HG03039 (cell line): ENCODE measurements around the gene DDX6.
"Not testable (repeated sequence)": the region's sequence is repeated elsewhere in the genome, so short reads cannot be mapped to it uniquely, and the experiment has no call there.

Experiments used
- ATAC-seq: cut with Tn5 transposase; IDR thresholded peaks from one replicate; pipeline ENCODE4 v1.9.1; 2021; ENCODE audit warnings: mild to moderate bottlenecking, moderate library complexity; ENCODE audit not compliant: unreplicated experiment

DDX6 gene, protein sequence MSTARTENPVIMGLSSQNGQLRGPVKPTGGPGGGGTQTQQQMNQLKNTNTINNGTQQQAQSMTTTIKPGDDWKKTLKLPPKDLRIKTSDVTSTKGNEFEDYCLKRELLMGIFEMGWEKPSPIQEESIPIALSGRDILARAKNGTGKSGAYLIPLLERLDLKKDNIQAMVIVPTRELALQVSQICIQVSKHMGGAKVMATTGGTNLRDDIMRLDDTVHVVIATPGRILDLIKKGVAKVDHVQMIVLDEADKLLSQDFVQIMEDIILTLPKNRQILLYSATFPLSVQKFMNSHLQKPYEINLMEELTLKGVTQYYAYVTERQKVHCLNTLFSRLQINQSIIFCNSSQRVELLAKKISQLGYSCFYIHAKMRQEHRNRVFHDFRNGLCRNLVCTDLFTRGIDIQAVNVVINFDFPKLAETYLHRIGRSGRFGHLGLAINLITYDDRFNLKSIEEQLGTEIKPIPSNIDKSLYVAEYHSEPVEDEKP

GRCh38 chr11:118791111-118791960 is at the start of gene DDX6:
DDX6 (minus strand) TSS chr11:118791164; CDS start chr11:118786251, 4,913 bp downstream.
- ATAC-seq: peak; percentile 49

DNA sequence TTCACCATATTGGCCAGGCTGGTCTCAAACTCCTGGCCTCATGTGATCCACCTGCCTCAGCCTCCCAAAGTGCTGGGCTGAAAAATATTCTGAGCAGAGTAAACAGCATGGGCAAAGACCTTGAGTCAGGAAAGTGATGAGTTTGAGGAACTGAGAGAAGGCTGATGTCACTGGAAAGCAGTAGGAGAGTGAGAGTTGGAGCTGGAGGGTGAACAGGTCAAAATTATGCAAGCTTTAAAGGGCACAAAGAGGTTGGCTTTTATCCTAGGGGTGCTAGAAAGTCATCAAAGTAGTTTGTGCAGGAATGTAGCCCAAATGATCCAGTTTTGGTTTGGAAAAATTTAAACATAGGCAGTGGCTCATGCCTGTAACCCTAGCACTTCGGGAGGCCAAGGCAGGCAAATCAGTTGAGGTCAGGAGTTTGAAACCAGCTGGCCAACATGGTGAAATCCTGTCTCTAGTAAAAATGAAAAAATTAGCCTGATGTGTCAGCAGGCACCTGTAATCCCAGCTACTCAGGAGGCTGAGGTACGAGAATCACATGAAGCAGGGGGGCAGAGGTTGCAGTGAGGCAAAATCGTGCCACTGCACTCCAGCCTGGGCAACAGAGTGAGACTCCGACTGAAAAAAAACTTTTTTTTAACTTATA is 48.1 kb upstream of the DDX6 start:
- ATAC-seq: peak; percentile 57

DNA sequence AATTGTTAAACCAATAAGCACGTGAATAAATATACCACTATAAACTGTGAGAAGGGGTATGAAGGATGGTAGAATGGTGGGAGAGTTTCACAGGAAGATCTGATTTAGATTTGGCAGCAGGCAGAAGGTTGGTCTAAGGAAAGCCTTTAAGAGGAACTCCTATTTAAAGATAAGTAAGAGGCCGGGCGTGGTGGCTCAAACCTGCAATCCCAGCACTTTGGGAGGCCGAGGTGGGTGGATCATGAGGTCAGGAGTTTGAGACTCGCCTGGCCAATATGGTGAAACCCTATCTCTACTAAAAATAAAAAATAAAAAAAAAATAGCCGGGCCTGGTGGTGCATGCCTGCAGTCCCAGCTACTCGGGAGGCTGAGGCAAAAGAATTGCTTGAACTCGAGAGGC is 46.9 kb upstream of the DDX6 start:
- no peak for ATAC-seq

DNA sequence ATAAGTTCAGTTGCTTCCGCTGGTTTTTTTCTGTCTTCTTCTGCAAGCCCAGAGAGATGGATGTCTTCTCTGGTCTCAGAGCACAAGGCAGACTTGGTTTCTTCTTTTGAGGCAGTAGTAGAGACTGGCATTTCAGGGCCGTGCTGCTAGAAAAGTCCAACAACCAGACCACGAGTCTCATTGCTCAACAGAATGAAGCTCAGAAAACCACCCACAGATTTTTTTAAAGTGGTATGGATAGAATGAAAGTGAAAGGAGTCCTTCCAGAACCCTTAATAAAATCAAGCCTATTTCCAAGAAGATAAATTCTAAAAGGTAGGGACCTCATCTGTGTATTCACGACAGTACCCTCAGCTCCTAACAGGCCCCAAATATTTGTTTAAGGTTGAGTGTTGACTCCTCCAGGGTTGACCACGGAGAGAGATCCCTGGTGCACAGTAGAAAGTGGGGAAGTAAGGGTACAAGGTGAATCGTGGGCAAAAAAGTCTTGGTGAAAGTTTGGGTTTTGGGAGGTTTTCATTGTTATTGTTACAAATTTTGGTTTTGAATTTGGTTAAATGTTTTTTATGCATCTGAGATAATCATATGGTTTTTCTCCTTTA is 43.6 kb upstream of the DDX6 start:
- ATAC-seq: no peak

- no peak for ATAC-seq
Measured at GRCh38 chr11:118827118-118827517, 36.2 kb upstream of the DDX6 start.

GRCh38 chr11:118822936-118823510 is 32.1 kb upstream of the DDX6 start:
- not testable (repeated sequence) for ATAC-seq

- ATAC-seq: peak; percentile 81
Measured at GRCh38 chr11:118820412-118821357, 29.7 kb upstream of the DDX6 start.

GRCh38 chr11:118820025-118820379 is 29.0 kb upstream of the DDX6 start:
- ATAC-seq: not testable (repeated sequence)

DNA sequence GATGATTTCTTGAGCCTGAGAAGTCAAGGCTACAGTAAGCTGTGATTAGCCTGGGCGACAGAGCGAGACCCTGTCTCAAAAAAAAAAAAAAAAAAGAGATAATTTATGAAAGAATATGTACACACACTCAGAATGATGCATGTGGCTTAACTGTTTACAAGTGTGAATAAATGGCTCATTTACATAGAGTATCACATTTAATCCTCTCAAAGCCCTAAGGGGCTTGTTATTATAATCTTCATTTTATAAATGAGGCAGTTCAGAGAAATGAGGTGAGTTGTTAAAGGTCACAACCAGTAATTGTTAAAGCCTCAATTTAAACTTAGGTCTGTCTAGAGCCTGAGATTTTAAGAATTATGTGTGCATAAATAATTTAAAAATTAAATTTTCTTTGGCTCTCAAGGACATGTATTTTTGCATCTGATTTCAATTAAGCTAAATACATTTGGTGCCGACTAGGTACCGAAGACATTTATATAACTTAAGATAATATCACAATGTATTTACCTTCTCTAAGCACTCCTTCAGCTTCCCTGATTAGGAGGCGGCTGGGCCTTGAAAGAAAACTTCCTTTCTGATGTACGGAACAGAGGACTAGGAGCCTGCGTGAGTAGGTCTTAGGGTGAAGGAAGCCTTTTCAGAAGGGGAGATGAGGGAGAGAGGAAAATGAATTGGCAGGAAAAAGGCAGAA is 28.5 kb upstream of the DDX6 start:
- ATAC-seq: no peak

DNA sequence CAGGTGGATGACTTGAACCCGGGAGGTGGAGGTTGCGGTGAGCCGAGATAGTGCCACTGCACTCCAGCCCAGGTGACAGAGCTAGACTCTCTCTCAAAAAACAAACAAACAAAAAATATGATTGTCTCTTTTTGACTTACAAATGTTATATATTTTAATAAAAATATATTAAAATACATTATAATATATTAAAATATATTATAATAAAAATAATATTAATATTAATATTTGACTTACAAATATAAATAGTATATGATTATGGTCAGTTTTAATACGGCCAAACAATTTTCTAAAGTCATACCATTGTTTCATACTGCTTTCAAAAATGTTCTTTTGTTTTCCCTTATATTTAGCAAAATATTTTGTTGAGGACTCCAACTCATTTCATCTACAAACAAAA is 27.2 kb upstream of the DDX6 start:
- ATAC-seq: no peak

- ATAC-seq: no peak
Measured at GRCh38 chr11:118813551-118813950, 22.6 kb upstream of the DDX6 start.

DNA sequence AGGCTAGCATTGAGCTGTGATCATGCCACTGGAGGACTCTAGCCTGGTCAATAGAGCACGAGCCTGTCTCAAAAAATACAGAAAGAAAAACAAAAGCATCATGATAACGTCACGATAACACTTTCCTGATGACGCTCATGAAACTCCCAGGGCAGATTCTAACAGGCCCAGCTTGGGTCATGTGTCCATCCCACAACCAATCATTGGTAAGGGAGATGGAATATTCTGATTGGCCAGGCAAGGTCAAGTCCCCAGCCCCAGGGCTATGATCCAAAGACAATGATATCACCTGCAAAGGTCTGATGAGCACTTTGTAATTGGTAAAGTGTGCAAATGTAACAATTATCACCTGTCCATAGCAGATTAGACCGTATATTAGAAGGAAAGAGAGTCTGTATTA is 21.5 kb upstream of the DDX6 start:
- ATAC-seq: no peak

DNA sequence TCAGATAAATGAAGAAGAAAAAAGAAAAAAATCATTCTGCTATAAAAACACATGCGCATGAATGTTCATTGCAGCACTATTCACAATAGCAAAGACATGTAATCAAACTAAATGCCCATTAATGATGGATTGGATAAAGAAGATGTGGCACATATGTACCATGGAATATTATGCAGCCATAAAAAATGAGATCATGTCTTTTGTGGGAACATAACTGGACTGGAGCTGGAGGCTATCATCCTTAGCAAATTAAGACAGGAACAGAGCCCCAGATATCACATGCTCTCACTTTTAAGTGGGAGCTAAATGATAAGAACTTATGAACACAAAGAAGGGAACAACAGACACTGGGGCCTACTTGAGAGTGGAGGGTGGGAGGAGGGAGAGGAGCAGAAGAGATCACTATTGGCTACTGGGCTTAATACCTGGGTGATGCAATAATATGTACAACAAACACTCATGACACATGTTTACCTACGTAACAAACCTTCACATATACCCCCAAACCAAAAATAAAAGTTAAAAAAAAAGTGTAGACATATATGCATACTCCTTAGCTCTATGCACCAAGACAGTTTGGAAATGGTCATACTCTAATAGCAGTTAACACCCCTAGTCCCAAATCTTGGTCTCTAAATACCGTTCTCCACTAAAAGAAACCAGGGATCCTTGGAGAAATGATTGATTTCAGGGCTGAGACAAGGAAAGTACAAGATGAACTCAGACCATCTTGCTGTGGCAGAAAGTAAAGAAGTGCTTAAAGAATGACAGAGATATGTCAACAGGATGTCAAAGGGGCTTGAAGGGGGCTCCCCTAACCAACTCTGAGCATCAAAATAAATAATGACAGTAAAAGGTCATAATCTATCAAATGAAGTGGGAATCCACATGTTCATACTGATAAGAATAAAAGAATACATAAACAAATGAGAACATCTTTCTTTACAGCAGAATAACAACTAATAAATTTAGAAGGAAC is 17.1 kb upstream of the DDX6 start:
- ATAC-seq: no peak

DNA sequence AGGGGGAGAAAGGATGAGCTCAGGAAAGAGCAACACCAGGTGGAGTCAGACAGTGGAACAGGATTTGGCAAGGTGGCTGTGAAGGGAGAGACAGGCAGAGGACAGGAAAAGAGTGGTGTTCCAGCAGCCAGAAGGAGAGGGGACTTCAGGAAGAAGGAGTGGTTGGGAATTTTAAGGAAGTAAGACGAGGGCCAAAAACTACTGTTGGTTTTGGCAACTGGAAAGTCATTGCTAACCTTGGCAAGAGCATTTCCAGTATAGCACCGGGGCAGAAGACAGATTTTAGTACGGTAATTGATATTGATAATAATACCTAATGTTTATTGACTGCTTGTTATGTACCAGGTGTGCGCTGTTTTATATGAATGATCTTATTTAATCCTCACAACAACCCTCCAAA is 15.4 kb upstream of the DDX6 start:
- no peak for ATAC-seq

DNA sequence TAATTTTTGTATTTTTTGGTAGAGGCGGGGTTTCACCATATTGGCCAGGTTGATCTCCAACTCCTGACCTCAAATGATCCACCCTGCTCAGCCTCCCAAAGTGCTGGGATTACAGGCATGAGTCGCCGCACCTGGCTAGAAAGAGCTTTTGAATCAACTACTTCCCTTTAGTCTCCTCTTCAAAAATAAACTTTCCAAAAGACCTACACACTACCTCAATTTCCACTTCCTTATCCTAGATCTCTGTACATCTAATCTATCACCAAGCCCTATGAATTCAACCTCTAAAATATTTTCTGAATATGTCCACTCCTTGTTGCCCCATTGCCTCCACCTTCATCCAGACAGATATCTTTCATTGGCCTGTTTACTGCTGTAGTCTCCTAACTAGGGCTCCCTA is 13.1 kb upstream of the DDX6 start:
- ATAC-seq: no peak

GRCh38 chr11:118799372-118799771 is 8.4 kb upstream of the DDX6 start:
- no peak for ATAC-seq

DNA sequence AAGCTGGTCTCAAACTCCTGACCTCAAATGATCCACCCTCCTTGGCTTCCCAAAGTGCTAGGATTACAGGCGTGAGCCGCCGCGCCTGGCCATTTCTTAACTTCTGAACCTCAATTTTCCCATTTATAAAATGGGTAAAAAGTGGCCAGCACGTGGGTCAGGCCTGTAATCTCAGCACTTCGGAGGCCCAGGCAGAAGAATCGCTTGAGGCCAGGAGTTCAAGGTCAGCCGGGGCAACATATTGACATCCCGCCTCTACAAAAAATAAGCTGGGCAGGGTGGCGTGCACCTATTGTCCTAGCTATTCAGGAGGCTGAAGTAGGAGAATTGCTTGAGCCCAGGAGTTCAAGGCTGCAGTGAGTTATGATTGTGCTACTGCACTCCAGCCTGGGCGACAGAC is 6.5 kb upstream of the DDX6 start:
- no peak for ATAC-seq
